Neural progenitor cell (in vitro differentiated cells): ENCODE results near the gene IST1.

Source experiments
- CTCF ChIP-seq: fragments of 200-600 bp; sonication (generic); IDR thresholded peaks from 2 replicates; pipeline ENCODE4 v1.5.1; 2017; ENCODE audit warnings: antibody characterized with exemption, mild to moderate bottlenecking
- EZH2 ChIP-seq: fragments of 200-600 bp; sonication (generic); IDR thresholded peaks from 2 replicates; pipeline ENCODE4 v1.6.1; 2017; ENCODE audit warnings: antibody characterized with exemption, mild to moderate bottlenecking, moderate library complexity

GRCh38 chr16:71924710-71925109, 29.4 kb downstream of the IST1 start:
- TF ChIP-seq CTCF: no peak
- no peak for TF ChIP-seq EZH2
